GM19240 (cell line): ENCODE data around the gene DNAJB5.
"Not testable (repeated sequence)": the region's sequence is repeated elsewhere in the genome, so short reads cannot be mapped to it uniquely, and the experiment has no call there.

ENCODE experiments used
- DNase-seq: peaks from one replicate; pipeline ENCODE4 v3.0.0; 2011; ENCODE audit warnings: low spot score; ENCODE audit not compliant: insufficient read length

Gene DNAJB5

DNA sequence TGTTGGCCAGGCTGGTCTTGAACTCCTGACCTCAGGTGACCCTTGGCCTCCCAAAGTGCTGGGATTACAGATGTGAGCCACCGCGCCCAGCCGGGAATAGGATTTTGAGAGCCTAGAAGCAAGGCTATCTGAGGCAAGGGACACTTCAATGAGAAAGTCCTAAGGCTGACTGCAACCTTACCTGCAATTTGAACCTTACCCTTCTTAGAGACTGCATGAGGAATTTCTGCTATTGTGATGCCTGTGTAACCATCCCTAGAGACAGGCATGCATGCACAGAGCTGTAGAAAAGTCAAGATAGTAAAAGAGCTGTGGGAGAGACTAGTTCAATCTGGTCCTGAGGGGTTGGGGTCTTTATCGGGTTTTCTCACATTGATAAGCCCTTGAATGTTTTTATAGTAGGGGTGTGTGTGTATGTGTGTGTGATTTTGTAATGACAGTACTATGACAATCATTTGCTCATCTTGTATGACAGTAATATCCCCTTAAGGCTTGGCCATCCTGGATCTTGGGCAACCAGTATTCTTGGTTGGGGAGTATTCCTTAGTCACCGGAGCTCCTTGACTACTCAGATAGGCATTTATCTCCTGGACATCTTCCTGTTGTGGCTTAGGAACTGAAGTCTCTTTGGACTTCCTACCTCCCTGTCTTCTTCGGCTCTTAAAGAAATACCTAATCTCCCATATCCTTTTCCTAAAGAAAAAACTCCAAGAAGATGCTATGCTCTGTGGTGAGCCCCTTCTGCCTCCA, 11.2 kb downstream of the DNAJB5 start:
- no peak for DNase-seq

DNA sequence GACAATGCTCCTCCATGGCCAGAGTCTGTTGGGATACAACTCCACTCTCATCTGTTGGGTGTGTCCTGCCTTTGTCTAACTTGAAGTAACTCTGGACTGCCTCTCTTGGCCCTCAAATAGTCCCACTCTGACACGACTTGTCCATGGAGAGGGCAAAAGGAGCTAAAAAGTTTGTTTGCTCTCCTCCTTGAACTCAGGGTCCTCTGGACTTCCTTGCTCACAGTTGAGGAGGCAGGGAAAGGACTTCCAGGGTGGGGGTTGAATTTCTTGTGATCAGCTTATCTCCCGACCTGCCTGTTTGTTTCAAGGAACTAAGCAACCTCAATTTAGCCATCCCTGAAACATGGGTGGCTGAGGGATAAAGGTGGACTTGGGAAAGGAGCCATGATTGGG, 11.7 kb downstream of the DNAJB5 start:
- DNase-seq, result no peak

DNA sequence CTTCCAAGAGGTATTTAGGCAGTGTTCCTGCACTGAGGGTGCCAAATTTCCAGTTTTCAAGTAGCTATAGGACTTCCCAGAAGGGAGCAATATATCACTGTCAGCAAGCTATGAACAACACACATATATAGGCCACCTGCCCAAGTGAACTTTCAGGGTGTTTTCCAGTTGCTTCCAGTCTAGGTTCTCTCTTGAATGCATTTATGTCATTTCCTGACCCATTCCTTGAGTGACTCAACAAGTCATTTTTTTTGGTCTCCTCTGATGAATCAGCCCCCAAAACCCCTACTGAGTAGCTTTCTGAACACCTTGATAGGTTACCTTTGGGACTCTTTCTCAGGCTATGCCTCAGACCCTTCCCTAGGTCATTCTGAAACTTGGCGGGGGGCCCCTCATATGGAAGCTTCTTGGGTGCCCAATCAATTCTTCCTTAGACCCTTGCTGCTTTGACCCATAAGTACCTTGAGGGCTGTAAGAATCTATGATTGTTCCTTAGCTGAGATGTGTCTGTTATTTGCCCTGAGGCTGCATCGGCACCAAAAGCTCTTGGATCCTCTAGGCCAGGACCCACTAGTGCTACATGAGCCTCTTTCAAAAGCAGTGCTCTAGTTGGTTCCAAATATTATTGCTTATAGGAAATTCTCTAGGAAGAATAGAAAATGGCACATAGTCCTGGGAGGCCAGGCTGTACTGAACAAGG, 12.4 kb downstream of the DNAJB5 start:
- DNase-seq, result no peak

DNA sequence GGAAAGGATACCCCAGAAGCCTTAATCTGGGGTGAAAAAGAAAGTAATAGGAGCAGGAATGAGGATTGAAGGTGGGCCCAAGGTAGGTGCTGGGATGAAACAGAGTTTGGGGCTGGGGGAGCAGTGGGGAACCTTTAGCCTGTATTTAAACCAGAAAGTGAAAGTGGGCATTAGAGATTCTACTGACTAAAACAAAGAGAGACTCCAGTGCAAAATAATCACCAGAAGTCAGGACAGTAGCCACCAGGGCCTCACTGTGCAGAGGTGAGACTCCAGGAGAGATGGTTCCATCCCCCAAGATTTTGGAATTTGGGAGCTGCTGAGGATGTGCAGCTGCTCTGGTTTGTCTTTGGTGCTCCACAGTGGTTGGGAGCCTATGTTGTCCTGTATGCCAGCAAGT, 13.1 kb downstream of the DNAJB5 start:
- DNase-seq, result no peak

DNA sequence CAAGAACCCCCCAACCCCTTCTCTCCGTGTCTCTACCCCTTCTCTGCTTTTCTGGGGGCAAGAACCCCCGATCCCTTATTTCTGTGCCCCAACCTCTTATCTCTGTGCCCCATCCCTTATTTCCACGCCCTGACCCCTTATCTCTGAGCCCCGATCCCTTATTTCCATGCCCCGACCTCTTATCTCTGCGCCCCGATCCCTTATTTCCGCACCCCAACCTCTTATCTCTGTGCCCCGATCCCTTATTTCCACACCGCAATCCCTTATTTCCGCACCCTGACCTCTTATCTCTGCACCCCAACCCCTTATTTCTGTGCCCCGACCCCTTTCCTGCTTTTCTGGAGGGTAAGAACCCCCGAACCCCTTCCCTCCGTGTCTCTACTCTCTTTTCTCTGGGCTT, 14.8 kb downstream of the DNAJB5 start:
- DNase-seq, result not testable (repeated sequence)

DNA sequence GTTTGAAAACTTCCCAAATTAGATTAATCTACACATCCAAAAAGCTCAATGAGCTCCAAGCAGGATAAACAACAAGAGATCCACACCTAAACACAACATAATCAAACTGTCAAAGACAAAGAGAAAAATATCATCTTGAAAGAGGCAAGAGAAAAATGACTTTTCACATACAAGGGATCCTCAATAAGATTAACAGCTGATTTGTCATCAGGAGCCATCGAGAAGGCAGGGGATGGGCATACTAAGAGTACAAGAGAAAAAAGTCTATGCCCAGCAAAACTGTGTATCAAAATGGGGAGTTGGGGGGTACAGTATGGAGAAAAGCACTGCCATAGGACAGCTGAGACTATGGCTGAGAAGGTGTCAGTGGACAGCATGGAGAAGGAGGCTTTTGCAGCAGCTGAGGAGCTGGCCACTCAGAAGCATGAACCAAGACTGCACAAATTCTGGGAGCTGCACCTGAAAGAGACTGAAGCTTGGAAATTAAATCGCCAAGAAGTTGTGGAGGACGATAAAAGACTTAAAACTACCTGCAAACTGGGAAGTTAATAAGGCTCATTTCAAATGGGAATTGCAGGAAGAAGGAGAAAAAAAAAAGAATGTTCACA, 20.9 kb downstream of the DNAJB5 start:
- no peak for DNase-seq

DNA sequence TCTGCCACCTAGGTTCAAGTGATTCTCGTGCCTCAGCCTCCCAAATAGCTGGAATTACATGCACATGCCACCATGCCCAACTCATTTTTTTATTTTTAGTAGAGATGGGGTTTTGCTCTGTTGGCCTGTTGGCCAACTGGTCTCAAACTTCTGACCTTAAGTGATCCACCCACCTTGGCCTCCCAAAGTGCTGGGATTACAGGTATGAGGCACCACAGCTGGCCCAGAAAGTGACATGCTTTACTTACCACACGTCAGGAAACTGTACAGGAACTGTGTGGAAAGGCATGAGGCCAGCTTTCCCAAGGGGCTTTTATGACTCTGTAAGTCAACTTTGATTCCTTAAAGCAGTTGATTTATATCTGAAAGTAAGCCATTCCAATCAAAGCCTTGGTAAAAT, 25.0 kb downstream of the DNAJB5 start:
- no peak for DNase-seq

DNA sequence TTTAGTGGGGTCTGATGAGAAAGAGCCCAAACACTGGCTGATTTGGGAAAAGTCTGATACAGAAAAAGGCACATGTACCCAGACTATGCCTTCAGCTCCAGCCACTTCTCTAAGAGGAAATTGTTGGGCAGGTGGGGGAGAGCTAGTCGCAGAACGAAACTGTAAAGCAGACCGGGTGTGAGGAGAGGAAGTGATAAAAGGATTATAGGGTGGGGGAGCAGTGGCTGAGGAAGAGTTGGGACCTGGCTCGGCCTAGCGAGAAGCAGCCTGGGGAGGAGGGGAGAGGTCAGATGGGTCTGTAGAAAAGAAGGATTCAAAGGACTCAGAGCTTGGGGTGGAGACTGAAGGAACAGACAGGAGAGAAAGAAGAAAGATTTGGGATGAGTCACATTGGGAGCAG, 33.9 kb downstream of the DNAJB5 start:
- DNase-seq, result not testable (repeated sequence)

DNA sequence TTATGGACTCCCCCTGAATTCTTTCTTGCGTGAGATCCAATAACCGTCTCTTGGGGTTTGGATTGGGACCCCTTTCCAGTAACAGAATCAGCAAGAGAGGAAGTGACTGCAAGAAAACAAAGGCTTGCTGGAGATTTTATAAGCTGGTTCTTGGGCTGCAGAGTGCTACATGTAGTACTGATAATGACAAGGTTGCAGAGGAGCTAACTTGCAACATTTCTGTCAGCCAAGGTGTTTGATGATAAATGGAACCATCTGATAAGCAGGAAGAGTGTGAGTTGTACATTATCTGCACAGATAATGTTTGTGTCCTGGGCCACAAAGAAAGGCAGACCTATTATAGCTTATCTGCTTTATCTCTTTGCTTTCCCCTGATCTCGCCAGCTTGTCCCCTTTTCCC, 37.1 kb downstream of the DNAJB5 start:
- no peak for DNase-seq

DNA sequence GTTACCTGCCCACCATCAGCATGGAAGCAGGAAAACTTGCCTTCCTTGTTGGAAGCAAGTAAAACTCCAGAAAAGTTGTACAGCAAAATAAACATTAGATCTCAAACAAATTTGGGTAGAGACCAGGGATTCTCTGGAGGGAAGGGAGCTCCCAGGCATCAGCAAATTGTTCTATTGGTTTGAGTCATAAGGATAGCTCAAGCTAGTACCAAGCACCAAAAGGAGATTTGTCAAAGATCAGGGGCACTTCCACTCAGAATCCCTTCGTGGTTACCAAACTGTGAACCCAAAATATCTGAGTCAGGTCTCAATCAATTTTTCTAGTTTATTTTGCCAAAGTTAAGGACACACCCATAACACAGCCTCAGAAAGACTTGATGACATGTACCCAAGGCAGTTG, 37.8 kb downstream of the DNAJB5 start:
- no peak for DNase-seq

DNA sequence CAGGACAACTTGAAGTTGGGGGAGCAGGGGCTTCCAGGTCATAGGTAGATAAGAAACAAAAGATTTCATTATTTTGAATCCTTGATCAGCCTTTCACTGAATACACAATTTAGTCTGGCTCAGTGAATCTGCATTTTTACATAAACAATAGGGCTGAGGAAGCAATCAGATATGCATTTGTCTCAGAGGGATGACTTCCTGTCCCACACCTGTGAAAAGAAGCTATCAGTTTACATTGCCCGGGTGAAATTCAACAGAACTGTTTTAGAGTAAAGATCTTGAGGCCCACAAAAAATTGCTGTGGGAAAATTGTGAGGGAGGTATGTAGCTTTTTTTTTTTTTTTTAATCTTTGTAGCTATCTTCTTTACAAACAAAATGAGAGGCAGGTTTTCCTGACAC, 38.3 kb downstream of the DNAJB5 start:
- DNase-seq, result no peak

DNA sequence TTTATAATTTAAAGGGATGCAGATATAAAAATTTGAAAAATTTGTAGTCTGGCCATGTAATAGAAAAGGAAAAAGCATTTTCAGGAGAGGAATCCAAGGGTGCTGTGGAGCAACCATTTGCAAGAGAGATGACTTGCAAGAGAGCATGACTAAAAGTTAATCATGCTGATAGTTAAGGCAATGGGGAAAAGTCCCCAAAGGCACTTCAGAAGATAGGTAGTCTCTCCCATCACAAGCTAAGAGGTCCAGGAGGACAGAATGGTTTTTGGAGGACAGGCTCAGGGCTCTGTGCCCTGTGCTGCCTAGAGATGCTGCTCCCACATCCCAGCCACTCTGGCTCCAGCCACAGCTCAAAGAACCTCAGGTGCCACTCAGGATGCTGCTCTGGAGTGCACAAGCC, 38.8 kb downstream of the DNAJB5 start:
- no peak for DNase-seq

DNA sequence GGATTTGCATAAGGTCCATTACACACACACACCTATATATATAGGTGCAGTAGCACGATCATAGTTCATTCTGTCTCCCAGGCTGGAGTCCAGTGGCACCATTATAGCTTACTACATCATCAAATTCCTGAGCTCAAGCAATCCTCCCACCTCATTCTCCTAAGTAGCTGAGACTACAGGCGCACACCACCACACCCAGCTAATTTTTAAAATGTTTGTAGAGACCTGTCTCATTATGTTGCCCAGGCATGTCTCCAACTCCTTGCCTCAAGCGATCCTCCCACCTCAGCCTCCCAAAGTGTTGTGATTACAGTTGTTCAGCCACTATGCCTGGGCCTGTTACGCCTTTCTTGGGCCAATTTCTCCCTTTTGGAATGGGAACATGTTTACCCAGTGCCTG, 39.7 kb downstream of the DNAJB5 start:
- no peak for DNase-seq

DNA sequence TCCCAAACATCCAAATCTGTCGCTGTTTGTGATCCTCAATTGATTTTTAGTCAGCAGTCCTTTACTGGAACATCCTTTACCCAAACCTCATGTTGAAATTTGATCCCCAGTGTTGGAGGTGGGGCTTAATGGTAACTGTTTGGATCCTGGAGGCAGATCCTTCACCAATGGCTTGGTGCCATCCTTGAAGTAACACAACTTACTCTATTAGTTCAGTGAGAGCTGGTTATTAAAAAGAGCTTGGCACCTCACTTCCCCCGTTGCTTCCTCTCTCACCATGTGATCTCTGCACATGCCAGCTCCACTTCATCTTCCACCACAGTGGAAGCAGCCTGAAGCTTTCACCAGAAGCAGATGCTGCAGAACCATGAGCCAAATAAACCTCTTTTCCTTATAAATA, 40.3 kb downstream of the DNAJB5 start:
- DNase-seq, result no peak

DNA sequence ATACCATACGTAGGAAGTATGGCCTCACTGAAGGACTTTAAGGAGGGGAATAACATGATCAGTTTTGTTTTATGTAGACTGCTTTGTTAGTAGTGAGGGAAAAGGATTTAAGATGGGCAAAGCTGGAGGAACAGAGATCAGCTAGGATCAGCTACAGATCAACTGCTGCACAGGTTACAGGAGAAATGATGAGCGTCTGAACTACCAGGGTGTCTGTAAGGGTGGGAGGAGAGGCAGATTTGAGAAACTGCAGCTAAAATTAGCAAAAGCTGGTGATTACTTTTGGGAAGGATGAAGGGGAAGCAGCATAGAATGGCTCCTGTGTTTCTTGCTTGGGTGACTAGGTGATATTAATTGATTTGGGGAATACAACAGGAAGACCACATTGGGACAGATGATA, 43.6 kb downstream of the DNAJB5 start:
- no peak for DNase-seq

DNA sequence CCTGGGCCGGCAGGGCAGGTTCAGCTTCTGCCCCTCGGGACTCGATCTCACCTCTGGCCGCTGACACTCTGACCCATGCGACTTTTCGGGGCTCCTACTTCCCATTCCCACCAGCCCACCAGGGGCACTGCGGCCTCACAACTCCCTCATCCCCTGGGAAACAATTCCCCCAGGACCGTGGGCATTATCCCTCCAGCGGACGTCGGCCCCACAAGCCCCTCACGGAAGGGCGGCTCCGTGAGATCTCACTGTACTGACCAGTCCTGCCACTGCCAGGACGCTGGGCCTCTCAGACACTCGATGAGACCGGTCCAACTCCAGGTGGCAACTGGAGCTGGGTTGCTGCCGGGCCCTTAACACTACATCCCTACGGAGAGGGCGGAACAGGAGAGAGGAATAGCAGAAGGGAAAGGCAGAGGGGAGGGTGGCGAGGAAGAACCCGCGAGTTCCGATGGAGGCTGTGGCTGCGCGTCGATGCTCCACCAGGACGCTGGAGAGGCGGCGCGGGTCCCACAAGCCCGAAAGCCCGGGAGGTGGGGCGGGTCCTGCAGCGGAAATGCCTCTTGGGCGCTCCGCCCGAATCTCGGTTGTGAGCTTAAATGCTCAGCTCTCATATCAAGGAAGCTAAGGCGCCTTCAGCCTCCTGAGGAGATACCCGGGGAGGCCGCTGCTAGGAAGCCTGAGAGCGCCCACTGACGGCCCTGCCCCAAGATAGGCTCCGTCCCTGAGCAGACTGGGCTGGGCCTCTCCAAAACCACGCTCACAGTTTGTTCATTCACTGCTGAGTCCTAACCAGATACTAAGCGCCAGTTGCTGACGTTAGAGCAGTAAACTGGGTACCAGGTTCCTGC, 46.5 kb downstream of the DNAJB5 start:
- no peak for DNase-seq

DNA sequence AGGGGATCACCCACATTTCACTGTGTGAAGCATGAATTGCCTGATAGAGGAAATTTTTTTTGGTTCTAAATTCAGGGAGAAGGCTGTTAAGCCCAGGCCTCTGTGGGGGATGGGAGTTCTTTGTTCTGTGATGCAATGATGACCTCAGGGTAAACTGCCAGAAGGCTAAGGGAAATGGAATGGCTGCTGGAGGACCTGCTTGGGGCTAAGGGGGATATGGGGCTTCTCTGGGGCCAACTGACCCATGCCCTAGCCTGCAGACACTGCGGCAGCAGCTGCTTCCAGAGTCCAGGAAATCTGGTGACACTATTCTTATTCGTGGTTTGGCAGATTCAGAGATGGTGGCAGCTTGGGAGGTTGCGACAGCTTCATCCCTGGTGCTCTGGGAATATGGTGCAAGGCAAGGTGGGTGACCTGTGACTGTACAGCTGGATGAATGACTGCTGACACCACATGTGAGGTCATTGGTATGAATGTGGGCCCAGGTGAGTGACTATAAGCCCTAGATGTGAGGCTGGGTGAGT, 52.6 kb downstream of the DNAJB5 start:
- DNase-seq, result no peak

DNA sequence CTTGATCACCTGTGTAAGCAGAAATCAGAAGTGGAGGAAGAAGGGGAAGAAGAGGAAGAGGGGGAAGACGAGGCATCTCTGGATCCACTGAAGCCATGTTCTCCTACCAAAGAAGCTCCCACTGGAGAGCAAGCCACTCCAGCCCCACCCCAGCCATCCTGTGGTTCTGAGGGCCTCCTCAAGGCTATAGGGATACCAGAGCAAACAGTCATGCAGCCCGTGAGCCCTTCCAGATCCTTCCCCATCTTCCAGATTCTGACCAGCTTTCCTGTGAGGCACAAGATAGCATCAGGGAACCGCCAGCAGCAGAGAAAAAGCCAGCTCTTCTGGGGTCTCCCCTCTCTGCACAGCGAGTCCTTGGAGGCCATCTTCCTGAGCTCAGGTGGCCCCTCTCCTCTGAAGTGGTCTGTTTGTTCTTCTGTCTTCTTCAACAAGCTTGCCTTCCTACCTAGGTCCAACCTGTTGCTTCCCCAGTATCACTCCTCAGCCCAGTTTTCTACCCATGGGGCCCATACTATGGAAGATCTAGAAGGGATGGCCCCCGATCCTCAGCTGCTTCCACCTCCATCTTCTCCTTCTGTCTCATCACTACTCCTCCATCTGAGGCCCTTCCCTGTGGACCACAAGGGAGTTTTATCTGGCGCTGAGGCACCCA, 53.5 kb downstream of the DNAJB5 start:
- DNase-seq, result no peak

DNA sequence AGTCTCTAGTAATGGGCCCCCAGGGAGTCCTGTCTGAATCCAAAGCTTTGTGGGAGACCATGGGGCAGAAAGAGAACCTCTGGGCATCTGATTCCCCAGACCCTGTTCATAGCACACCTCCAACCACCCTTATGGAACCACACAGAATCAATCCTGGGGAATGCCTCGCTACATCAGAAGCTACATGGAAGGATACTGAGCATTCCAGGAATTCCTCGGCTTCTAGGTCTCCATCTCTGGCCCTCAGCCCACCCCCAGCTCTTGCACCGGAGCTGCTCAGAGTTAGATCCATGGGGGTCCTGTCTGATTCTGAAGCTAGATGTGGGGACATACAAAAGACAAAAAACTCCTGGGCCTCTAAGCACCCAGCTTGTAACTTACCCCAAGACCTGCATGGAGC, 54.5 kb downstream of the DNAJB5 start:
- DNase-seq, result no peak
